Activated naive CD4-positive, alpha-beta T cell treated with Interleukin-2 at 50 U/mL for 16 hours (primary cell): Measurements from ENCODE around the gene SLC43A1.

Source experiments
- DNase-seq: peaks from one replicate; pipeline ENCODE4 v3.0.0-alpha.2; 2020

The SLC43A1 gene

GRCh38 chr11:57497303-57498247 lies 17.9 kb downstream of the SLC43A1 start:
- DNase-seq, result no peak

GRCh38 chr11:57496109-57496820 lies 19.2 kb downstream of the SLC43A1 start:
- DNase-seq, result no peak

- DNase-seq, result peak; percentile 83
Measured at GRCh38 chr11:57493507-57494503, 21.7 kb downstream of the SLC43A1 start.

DNA sequence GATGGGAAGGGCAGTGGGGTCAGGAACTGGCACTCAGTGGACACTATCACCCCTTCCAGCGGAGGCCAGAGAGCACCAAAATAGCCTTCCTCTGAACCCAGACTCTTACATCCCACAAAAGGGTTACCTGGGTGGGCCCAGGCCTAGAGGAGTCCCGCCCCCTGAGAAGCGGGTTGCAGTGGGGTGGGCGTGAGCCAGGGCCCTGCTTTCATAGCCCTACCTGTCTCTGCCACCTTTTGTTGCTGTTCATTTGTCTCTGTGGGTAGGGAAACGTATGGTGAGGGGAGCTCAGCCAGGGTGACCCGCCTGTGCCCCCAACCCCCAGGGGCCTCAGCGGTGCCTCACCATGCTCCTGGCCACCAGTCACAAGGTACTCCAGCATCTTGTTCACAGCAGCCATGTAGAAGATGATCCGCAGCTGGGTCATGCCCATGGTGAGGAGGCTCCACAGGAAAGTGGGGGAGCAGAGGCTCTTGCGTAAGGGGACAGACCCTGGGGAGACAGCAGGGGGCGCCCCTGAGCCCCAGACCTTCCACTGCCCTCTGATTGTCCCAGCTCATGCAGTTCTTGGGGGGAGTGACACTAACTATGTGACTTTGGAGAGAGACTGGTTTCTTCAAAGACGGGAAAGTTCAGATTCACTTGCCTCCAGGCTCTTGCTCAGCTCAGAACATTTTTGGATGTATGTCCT lies 24.0 kb downstream of the SLC43A1 start:
- peak; percentile 56 for DNase-seq

DNA sequence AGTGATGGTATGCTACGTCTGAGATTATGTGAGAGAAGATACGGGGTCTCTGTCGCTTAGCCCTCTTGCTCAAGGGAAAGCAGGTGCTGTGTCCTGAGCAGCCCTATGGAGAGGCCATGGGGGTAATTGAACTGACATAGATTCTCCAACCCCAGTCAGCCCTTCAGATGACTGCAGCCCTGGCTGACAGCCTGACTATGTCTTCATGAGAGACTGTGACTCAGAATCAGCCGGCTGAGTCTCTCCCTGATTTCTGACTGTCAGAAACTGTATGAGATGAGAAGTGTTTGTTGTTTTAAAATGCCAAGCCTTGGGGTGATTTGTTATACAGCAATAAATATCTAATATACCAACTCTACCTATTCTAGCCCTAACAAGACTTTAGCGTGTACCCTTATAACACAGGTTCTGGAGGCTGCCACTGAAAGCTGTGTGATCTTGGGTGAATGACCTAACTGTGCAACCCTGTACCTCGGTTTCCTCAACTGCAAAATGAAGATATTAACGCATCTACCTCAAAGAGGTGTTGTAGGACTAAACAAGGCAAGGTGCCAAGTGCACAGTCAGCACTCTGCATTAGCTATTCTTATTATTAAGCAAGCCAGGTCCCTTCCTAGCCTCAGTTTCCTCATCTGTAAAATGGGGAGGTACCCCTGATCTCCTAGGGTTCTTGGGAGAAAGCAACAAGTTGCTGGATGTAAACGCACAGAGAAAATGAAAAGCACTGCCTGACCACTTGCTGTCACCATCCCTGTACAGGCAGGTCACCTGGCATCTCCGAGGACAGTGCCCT lies 24.9 kb downstream of the SLC43A1 start:
- DNase-seq, result no peak

- no peak for DNase-seq
Measured at GRCh38 chr11:57487920-57488659, 27.4 kb downstream of the SLC43A1 start.

- DNase-seq, result no peak
Measured at GRCh38 chr11:57487021-57487778, 28.3 kb downstream of the SLC43A1 start.

DNA sequence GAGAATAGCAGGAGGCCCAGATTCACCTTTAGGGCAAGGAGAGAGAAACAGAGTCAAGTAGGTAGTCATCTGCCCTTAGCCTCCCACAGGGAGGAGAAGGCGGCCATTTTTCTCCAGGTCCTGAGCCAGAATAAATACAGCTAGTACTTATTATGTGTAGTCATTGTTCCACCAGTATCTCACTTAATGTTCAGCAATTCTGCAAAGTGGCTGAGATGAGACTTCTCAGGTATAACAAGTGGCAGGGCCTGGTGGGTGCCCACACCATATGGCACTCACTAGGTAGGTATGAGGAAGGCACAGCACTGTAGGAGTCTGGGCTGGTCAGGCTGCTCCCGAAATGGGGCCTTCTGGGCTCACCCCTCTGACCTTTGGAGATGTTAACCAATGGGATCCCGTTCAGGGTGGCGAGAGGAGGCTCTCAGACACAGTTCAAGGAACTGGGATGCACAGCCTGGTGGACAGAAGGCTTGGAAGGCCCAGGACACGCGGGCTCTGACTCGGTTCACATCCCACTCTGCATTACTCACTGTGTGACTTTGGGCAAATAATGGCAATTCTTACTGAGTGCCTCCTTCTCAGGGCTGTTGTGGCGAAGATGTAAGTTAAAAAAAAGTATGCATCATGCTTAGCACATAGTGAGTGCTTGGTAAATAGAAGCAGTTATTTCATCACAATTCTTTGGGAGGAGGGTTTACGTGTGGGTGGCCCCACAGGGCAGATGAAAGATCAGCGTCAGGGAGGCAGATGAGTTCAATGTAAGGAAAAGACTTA lies 30.1 kb downstream of the SLC43A1 start:
- no peak for DNase-seq

DNA sequence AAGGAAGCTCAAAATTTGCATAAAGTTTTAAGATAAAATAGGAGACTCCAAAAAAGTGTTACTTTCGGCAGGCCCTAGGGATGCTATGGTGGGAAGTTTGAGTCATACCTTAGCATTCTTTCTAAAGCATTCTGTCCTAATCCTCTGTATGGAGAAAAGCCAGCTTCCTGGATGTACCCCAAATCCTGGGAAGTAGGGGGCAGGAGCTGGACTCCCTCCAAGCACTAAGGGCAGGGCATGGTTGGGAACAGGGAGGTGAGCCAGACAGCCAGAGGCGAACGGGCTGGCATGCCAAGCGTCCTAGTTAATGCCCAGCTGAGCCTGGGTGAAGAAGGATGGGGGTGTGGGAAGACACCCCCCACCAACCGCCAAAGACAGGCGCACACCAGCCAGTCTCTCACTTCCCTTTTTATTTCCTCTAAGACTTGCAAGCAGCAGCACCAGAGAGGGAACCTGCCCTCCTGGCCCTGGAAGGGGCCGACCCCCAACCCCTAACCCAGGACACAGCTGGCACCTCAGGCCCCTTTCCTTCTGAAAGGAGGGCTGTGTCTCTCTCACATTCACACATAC lies 31.3 kb downstream of the SLC43A1 start:
- DNase-seq, result no peak

GRCh38 chr11:57483562-57483918 lies 32.0 kb downstream of the SLC43A1 start:
- no peak for DNase-seq

- peak; percentile 67 for DNase-seq
Measured at GRCh38 chr11:57482782-57483561, 32.5 kb downstream of the SLC43A1 start.

DNA sequence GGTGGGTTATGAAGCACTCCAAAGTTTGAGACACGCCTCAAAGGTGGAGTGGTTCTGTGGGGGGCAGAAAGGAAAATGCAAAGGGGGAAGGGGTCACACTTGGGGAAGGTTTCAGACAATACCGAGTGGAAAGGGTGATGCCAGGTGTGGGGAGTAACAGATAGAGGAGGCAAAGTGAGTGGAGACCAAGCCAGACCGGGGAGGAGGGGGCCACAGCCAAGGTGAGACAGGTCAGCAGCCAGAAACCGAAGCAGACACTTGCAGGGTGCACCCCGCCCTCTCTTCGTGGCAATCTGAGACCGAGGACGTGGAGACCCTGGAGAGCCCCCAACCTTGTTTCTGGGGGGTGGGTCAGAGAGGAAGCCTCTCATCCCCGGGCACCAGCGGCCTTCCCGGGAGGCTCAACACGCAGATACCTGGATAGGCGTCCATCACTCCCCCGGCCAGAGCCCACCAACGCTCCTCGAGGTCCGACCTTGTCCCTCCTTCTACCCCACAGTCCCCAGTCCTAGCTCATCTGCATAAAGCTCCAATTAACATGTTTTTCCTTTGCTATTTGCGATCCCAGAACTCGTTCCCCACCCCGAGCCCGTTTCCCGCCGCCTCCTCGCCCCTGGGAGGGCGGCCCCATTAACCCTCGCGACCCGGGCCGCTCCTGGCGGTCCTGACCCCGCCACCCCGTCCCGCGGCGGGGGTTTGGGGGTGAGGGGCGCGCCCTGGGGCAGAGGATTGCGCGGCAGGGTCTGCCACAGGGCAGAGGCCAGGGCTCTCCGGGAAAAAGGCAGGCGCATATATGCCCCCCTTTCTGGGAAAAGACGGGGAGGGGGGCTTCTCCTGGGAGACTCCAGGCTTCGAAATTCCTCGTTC lies 33.4 kb downstream of the SLC43A1 start:
- DNase-seq, result no peak

DNA sequence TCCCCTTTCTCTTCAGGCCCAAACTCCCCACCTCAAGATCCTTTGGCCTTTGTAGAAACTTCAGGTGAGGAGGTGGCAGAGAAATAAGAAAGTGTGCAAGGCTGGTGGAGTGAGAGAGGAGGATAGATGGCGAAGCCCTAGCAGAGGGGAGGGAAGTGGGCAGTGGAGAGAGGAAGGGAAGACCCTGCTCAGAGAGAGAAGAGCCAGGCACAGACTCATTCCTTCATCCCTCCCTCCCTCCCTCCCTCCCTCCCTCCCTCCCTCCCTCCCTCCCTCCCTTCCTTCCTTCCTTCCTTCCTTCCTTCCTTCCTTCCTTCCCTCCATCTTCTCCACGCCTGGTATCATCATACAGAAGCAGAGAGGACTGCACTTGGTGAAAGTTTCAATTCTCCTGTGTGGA lies 34.2 kb downstream of the SLC43A1 start:
- DNase-seq, result no peak

DNA sequence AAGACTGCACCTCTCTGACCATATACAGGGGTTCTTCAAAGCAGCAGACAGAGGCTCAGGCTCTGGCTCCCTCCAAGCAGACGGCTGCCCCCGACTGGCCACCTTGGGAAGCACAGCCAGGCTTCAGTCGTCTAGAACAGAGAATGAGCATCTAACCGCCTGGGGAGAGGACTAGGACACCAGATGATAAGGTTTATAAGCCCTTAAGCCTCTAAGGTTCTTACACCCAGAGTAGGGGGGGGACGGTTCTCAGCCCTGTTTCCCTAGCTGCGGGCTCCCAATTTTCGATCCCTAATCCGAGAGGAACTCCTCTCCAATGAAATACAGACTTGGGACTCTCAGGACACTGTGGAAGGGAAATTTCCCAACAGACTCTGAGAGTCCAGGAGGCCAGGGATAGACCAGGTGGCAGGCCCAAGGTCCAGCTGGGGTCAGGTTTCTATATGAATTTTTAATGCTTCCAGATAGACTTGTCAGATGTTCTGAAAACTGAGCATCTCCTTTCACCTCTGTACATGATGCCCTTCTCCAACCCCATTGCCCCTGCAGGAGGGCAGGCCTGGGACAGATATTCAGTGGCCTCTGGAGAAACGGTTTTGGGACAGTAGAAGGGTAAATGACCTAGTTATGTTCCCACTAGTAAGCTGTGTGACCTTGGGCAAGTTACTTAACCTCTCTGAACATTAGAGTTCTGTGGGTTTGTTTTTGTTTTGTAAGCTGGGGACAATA lies 34.9 kb downstream of the SLC43A1 start:
- peak; percentile 77 for DNase-seq

DNA sequence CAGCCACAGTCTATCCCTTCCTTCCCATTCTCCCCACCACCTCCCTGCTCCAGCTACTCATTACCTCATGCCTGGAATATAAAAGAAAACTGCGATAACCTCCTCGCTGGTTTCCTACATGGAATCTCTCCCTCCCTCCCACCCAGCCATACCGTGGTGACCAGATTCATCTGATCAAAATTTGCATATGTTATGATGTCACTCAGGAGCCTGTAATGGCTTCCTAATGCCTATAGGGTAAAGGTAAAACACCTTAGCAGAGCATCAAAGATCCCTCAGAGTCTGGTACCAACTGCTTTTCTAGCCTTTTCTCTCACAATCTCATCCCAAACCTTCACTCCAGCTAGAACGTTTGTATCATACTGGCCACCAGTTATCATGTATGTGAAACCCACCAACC lies 35.6 kb downstream of the SLC43A1 start:
- no peak for DNase-seq

DNA sequence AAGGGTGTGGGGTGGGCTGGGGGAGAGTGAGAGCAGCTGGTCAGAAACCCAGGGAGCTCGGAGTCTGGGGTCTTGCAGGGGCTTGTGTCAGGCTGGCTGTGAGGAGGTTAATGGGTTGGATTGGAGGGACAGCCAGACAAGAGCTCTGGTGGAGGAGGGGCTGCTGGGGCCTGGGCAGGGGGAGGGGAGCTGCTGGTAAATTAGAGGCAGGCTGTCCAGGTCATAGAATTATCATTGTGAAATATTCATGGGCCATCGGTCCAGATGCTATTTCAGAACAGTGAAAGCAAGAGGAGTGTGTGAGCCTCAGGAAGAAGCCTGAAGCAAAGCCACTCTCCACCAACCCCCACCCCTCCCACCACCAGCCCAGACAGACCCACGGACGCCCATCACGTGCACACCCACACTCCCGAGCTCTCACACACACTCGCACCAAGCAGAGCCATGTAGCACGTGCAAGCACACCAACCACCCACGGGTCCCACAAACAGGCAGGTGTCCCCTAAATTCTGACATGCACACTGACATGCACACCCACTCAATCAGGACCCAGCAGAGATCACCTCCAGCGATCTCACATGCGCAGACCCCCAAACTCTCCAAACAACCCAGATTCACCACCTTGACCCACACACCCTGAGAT lies 36.4 kb downstream of the SLC43A1 start:
- DNase-seq, result no peak
